ENCODE results near the gene RNF167. TPM values are rescaled to one million over a fixed set of nuclear protein-coding genes. Genes with fewer than 3 reads are reported as not detected.
"Not testable (repeated sequence)": the region's sequence is repeated elsewhere in the genome, so short reads cannot be mapped to it uniquely, and the experiment has no call there.

The RNF167 gene
- total RNA-seq, 4 donors from 2014 or later: 57.2 to 348 (median 73.7) TPM

GRCh38 chr17:4919511-4920047, 20.5 kb upstream of the RNF167 start:
- in situ Hi-C loops (cut with MboI; ENCODE audit: low pct_ligation_motif_present in 1 of 4, low pct_unique_long_range_greater_than_20kb in 1 of 4, low sequenced_read_pairs in 3 of 4) (loop anchor here in 3 of 4 donors (10.0 to 25.0 kb wide), 3 partner anchors 55 to 145 kb away; no protein-coding TSS in a partner anchor), intact Hi-C loops (cut with DNase I; ENCODE audit: low total_unique reads) (no loop called here)
- Histone ChIP-seq H3K27me3 (no peaks in the 10 kb centered on the region), H3K36me3 (no peaks in the 10 kb centered on the region), H3K27ac (no peak overlapping the region), H3K4me3 (no peak overlapping the region), H3K4me1 (no peaks in the 10 kb centered on the region), H3K9me3 (no peaks in the 10 kb centered on the region)
- TF ChIP-seq POLR2AphosphoS5 (IDR thresholded peaks at IDR 0.05): no peak
- no peak for TF ChIP-seq CTCF (IDR thresholded peaks at IDR 0.05)
- no peak for TF ChIP-seq EP300 (IDR thresholded peaks at IDR 0.05; ENCODE audit: low read depth)
- no peak for TF ChIP-seq POLR2A (IDR thresholded peaks at IDR 0.05)
- DNase-seq: no peak
- 77 to 85% methylated on average over 8 of the region's 8 CpGs for WGBS, 2 donors (ENCODE audit: low coverage in 1 of 2)

- in situ Hi-C loops (cut with MboI; ENCODE audit: low pct_ligation_motif_present in 1 of 4, low pct_unique_long_range_greater_than_20kb in 1 of 4, low sequenced_read_pairs in 3 of 4): loop anchor here in 2 of 4 donors (25.0 kb wide), 1 partner anchor 142 kb away; no protein-coding TSS in a partner anchor
- Histone ChIP-seq H3K4me3 (no peak overlapping the region), H3K27ac (no peak overlapping the region), H3K27me3 (no peaks in the 10 kb centered on the region), H3K4me1 (no peaks in the 10 kb centered on the region), H3K36me3 (no peaks in the 10 kb centered on the region), H3K9me3 (no peaks in the 10 kb centered on the region)
- 82 to 87% methylated on average over 3 to 10 of the region's 10 CpGs for WGBS, 2 donors (ENCODE audit: low coverage in 1 of 2)
- DNase-seq: no peak
- intact Hi-C loops (cut with DNase I; ENCODE audit: low total_unique reads): no loop called here
- TF ChIP-seq CTCF (IDR thresholded peaks at IDR 0.05) (no peak), EP300 (IDR thresholded peaks at IDR 0.05; ENCODE audit: low read depth) (no peak), POLR2A (IDR thresholded peaks at IDR 0.05) (no peak), POLR2AphosphoS5 (IDR thresholded peaks at IDR 0.05) (no peak)
Measured at GRCh38 chr17:4920351-4921048, 19.6 kb upstream of the RNF167 start.

- Histone ChIP-seq H3K4me1 (no peaks in the 10 kb centered on the region), H3K27ac (no peak overlapping the region), H3K9me3 (no peaks in the 10 kb centered on the region), H3K4me3 (no peak overlapping the region), H3K27me3 (no peaks in the 10 kb centered on the region), H3K36me3 (no peaks in the 10 kb centered on the region)
- 96% methylated on average over 4 of the region's 4 CpGs; no CpG with 5 or more reads in 1 of the 2 donors for WGBS, 2 donors (ENCODE audit: low coverage in 1 of 2)
- intact Hi-C loops (cut with DNase I; ENCODE audit: low total_unique reads): no loop called here
- in situ Hi-C loops (cut with MboI; ENCODE audit: low pct_ligation_motif_present in 1 of 4, low pct_unique_long_range_greater_than_20kb in 1 of 4, low sequenced_read_pairs in 3 of 4): loop anchor here in 2 of 4 donors (25.0 kb wide), 1 partner anchor 141 kb away; no protein-coding TSS in a partner anchor
- DNase-seq: no peak
- no peak for TF ChIP-seq POLR2A (IDR thresholded peaks at IDR 0.05)
- no peak for TF ChIP-seq CTCF (IDR thresholded peaks at IDR 0.05)
- no peak for TF ChIP-seq POLR2AphosphoS5 (IDR thresholded peaks at IDR 0.05)
- no peak for TF ChIP-seq EP300 (IDR thresholded peaks at IDR 0.05; ENCODE audit: low read depth)
Measured at GRCh38 chr17:4921320-4921719, 18.7 kb upstream of the RNF167 start.

GRCh38 chr17:4926577-4927335, 13.3 kb upstream of the RNF167 start:
- DNase-seq; H3K27ac ChIP-seq; H3K36me3 ChIP-seq; intact Hi-C loops (cut with DNase I; ENCODE audit: low total_unique reads); H3K4me3 ChIP-seq; H3K27me3 ChIP-seq; in situ Hi-C loops (cut with MboI; ENCODE audit: low pct_ligation_motif_present in 1 of 4, low pct_unique_long_range_greater_than_20kb in 1 of 4, low sequenced_read_pairs in 3 of 4); H3K9me3 ChIP-seq; H3K4me1 ChIP-seq: not testable (repeated sequence)
- WGBS, 2 donors (ENCODE audit: low coverage in 1 of 2): 83 to 85% methylated on average over 6 to 24 of the region's 24 CpGs
